ENCODE data around the gene ESYT1.
"Not testable (repeated sequence)": the region's sequence is repeated elsewhere in the genome, so short reads cannot be mapped to it uniquely, and the experiment has no call there.

The ESYT1 gene

GRCh38 chr12:56104109-56104814 lies 23.8 kb upstream of the ESYT1 start, which contains the start of gene PA2G4:
Gene PA2G4, plus strand, starts transcription at chr12:56104559. Its CDS starts 179 bp downstream, at chr12:56104738.
- peak; percentile 99 for DNase-seq

GRCh38 chr12:56104815-56105608 lies 23.1 kb upstream of the ESYT1 start:
- DNase-seq, result peak in 1 of 2 experiments; percentile 13

GRCh38 chr12:56105609-56105902 lies 22.5 kb upstream of the ESYT1 start:
- DNase-seq, result no peak

- no peak for DNase-seq
These were observed 20.8 kb upstream of the ESYT1 start for GRCh38 chr12:56107242-56107641.

- no peak for DNase-seq
These were observed 17.5 kb upstream of the ESYT1 start for GRCh38 chr12:56110571-56110970.

- DNase-seq, result no peak
These were observed 14.0 kb upstream of the ESYT1 start for GRCh38 chr12:56114084-56114483.

- DNase-seq, result peak in 1 of 2 experiments; percentile 32
These were observed 12.7 kb upstream of the ESYT1 start for GRCh38 chr12:56115329-56115728.

GRCh38 chr12:56116267-56117081 lies 11.6 kb upstream of the ESYT1 start, which contains the start of gene RPL41:
Gene RPL41, plus strand, starts transcription at chr12:56116633.
- DNase-seq, result peak; percentile 93 to 95

GRCh38 chr12:56117082-56117706 lies 10.9 kb upstream of the ESYT1 start:
- not testable (repeated sequence) for DNase-seq

- DNase-seq, result peak; percentile 99
These were observed 10.0 kb upstream of the ESYT1 start, which contains the start of gene ZC3H10 for GRCh38 chr12:56117778-56118687. Gene ZC3H10, plus strand, starts transcription at chr12:56118266. Its CDS starts 2,297 bp downstream, at chr12:56120563.

- DNase-seq, result no peak
These were observed 9.2 kb upstream of the ESYT1 start for GRCh38 chr12:56118688-56119357.

- DNase-seq, result peak; percentile 84 to 86
These were observed 8.7 kb upstream of the ESYT1 start for GRCh38 chr12:56119361-56119796.

- DNase-seq, result no peak
These were observed 7.8 kb upstream of the ESYT1 start for GRCh38 chr12:56120158-56120846.

GRCh38 chr12:56121204-56121870 lies 6.7 kb upstream of the ESYT1 start:
- no peak for DNase-seq

GRCh38 chr12:56122637-56123036 lies 5.4 kb upstream of the ESYT1 start:
- DNase-seq, result peak in 1 of 2 experiments; percentile 61

- no peak for DNase-seq
These were observed 3.9 kb upstream of the ESYT1 start for GRCh38 chr12:56124133-56124532.

- DNase-seq, result no peak
These were observed 1.3 kb upstream of the ESYT1 start for GRCh38 chr12:56126732-56127239.

- DNase-seq, result no peak
These were observed 581 bp upstream of the ESYT1 start for GRCh38 chr12:56127485-56127887.

GRCh38 chr12:56128670-56129205 lies 671 bp downstream of the ESYT1 start:
- no peak for DNase-seq
